Measurements from ENCODE around the gene CALN1. TPM values are rescaled to one million over a fixed set of nuclear protein-coding genes. Genes with fewer than 3 reads are reported as not detected.
"Not testable (repeated sequence)": the region's sequence is repeated elsewhere in the genome, so short reads cannot be mapped to it uniquely, and the experiment has no call there.

The CALN1 gene
- total RNA-seq, 1 donor from 2014 or later, result not detected

DNA sequence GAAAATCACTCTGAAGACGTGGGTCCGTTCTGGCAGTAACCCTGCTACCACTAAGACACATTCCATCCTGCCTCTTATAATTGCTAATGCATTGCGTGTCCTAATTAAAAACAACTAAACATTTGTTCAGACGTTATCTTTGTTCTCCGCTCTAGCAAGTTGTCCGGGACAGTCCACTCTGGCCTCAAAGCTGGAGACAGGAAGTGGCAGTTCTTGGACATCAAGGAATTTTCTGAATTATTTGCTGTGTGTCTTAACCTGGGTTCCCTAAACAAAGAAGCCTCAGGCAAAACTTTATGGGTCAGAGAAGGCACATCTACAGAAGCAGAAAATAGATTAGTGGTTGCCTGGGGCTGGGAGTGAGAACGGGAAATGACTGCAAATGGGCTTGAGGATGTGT lies 199.1 kb downstream of the CALN1 start:
- TF ChIP-seq, protein P1, sequence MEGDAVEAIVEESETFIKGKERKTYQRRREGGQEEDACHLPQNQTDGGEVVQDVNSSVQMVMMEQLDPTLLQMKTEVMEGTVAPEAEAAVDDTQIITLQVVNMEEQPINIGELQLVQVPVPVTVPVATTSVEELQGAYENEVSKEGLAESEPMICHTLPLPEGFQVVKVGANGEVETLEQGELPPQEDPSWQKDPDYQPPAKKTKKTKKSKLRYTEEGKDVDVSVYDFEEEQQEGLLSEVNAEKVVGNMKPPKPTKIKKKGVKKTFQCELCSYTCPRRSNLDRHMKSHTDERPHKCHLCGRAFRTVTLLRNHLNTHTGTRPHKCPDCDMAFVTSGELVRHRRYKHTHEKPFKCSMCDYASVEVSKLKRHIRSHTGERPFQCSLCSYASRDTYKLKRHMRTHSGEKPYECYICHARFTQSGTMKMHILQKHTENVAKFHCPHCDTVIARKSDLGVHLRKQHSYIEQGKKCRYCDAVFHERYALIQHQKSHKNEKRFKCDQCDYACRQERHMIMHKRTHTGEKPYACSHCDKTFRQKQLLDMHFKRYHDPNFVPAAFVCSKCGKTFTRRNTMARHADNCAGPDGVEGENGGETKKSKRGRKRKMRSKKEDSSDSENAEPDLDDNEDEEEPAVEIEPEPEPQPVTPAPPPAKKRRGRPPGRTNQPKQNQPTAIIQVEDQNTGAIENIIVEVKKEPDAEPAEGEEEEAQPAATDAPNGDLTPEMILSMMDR (IDR thresholded peaks at IDR 0.05), result no peak
- H3K4me3 ChIP-seq, result no peak overlapping the region
- ATAC-seq (no peak), DNase-seq (no peak)
- no peaks in the 10 kb centered on the region for H3K9me3 ChIP-seq
- no peaks in the 10 kb centered on the region for H3K4me1 ChIP-seq
- no peaks in the 10 kb centered on the region for H3K36me3 ChIP-seq
- H3K27ac ChIP-seq, result no peak overlapping the region
- intact Hi-C loops (cut with DNase I), result no loop called here
- no peaks in the 10 kb centered on the region for H3K27me3 ChIP-seq

DNA sequence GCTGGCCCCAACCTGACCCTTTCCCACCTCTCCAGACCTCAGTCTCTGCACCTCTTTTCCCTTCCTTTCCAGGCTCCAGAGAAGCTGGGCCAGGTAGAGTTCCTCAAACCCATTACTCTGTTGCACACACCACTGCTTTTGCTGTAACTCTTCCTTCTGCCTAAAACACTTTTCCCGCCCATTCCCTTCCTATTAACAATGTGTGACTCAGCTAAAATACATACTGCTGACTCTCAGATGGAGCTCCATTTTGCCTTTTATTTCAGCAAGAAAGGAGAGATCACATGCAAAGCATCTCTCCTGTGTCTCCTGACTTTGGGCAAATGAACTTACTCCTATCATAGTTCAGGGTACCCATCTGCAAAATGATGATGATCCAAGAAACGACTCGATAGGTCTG lies 201.0 kb downstream of the CALN1 start:
- H3K27ac ChIP-seq, result no peak overlapping the region
- no peak for ATAC-seq
- no peaks in the 10 kb centered on the region for H3K4me1 ChIP-seq
- intact Hi-C loops (cut with DNase I), result no loop called here
- H3K9me3 ChIP-seq, result no peaks in the 10 kb centered on the region
- H3K27me3 ChIP-seq, result no peaks in the 10 kb centered on the region
- DNase-seq, result no peak
- no peak overlapping the region for H3K4me3 ChIP-seq
- TF ChIP-seq, protein P1 (IDR thresholded peaks at IDR 0.05), result no peak
- no peaks in the 10 kb centered on the region for H3K36me3 ChIP-seq

DNA sequence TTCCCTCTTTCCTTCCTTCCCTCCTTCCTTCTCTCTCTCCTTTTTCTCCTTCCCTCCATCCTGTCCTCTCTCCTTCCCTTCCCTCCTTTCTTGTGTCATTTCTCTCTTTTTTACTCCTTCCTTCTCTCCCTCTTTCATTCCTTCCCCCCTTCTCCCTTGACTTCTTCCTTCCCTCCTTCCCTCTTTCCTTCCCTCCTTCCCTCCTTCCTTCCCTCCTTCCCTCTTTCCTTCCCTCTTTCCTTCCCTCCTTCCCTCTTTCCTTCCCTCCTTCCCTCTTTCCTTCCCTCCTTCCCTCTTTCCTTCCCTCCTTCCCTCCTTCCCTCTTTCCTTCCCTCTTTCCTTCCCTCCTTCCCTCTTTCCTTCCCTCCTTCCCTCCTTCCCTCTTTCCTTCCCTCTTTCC lies 203.1 kb downstream of the CALN1 start:
- not testable (repeated sequence) for ATAC-seq

DNA sequence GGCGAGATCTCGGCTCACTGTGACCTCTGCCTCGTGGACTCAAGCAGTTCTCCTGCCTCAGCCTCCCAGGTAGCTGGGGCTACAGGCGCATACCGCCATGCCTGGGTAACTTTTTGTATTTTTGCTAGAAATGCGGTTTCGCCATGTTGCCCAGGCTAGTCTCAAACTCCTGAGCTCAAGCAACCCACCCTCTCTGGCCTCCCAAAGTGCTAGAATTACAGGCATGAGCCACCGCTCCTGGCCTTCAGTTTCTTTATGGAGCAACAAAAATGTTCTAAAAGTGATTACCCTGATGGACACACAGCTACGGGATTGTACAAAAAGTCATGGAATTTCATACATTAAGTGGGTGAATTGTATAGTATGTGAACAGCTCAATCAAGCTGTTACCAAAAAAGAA lies 216.0 kb downstream of the CALN1 start:
- Histone ChIP-seq H3K4me3 (no peak overlapping the region), H3K9me3 (no peaks in the 10 kb centered on the region), H3K27me3 (no peaks in the 10 kb centered on the region), H3K27ac (no peak overlapping the region), H3K4me1 (no peaks in the 10 kb centered on the region), H3K36me3 (no peaks in the 10 kb centered on the region)
- intact Hi-C loops (cut with DNase I), result no loop called here
- no peak for DNase-seq
- TF ChIP-seq, protein P1 (IDR thresholded peaks at IDR 0.05), result no peak
- no peak for ATAC-seq

More for the DNA sequence above, 203.1 kb downstream of the CALN1 start:
- H3K27me3 ChIP-seq; H3K27ac ChIP-seq; H3K9me3 ChIP-seq; intact Hi-C loops (cut with DNase I); H3K4me1 ChIP-seq; H3K36me3 ChIP-seq; DNase-seq; H3K4me3 ChIP-seq: not testable (repeated sequence)

DNA sequence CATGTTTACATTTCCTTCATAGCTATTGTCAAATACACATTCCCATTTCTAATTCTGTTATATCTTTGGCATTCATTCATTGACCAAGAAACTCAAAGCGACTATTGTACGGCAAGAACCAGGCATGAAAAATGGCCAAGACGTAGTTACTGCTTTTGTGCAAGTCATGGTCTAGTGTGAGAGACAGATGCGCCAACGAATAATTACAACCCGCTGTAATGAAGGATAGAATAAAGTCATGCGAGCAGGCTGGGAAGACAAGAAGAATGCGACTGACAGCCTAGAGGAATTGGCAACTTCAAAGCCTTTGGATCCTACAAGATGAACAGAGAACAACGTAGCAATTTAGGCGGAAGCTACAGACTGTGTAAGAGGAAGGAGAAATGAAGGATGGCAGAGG lies 221.2 kb downstream of the CALN1 start:
- H3K27me3 ChIP-seq, result no peaks in the 10 kb centered on the region
- no peaks in the 10 kb centered on the region for H3K9me3 ChIP-seq
- intact Hi-C loops (cut with DNase I), result no loop called here
- DNase-seq (no peak), ATAC-seq (no peak)
- TF ChIP-seq, protein P1 (IDR thresholded peaks at IDR 0.05), result no peak
- H3K36me3 ChIP-seq, result no peaks in the 10 kb centered on the region
- H3K27ac ChIP-seq, result no peak overlapping the region
- H3K4me1 ChIP-seq, result no peaks in the 10 kb centered on the region
- H3K4me3 ChIP-seq, result no peak overlapping the region

DNA sequence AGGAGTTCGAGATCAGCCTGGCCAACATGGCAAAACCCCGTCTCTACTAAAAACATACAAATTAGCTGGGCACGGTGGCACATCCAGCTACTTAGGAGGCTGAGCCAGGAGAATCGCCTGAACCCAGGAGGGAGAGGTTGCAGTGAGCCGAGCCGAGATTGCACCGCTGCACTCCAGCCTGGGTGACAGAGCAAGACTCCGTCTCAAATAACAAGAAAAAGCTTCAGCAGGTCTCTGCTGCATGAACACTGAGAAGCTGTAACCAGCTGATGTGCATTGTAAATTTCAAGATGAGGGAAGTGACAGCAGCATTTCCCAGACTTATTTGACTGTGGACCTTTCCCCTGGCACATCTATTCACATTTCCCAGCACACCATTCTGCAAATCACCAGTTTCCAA lies 222.0 kb downstream of the CALN1 start:
- no peak for ATAC-seq
- Histone ChIP-seq H3K36me3 (no peaks in the 10 kb centered on the region), H3K27ac (no peak overlapping the region), H3K4me1 (no peaks in the 10 kb centered on the region), H3K4me3 (no peak overlapping the region), H3K9me3 (no peaks in the 10 kb centered on the region), H3K27me3 (no peaks in the 10 kb centered on the region)
- TF ChIP-seq, protein P1 (IDR thresholded peaks at IDR 0.05), result no peak
- no peak for DNase-seq
- intact Hi-C loops (cut with DNase I), result no loop called here
